Activated CD8-positive, alpha-beta T cell treated with anti-CD3 and anti-CD28 coated beads for 36 hours (primary cell): ENCODE results near the gene E2F2. TPM values are rescaled to one million over a fixed set of nuclear protein-coding genes. Genes with fewer than 3 reads are reported as not detected.

Source experiments
- ATAC-seq: fragments of 200-7000 bp; cut with Tn5 transposase; one replicate; pipeline ENCODE4 v1.10.0; 2021; ENCODE audit warnings: mild to moderate bottlenecking, moderate library complexity
- CTCF ChIA-PET: fragments of 350-600 bp; sonication (Branson Sonifier 250); formaldehyde crosslinking; loops from one replicate; lab custom pipeline; 2021; ENCODE audit warnings: antibody characterized with exemption; lab: Charles Lee
- POLR2A ChIA-PET: fragments of 350-600 bp; sonication (Branson Sonifier 250); formaldehyde crosslinking; loops from one replicate; lab custom pipeline; 2021; ENCODE audit warnings: antibody characterized with exemption; lab: Charles Lee
- DNase-seq: peaks from one replicate; pipeline ENCODE4 v3.0.0-alpha.2; 2020
- H3K27ac Mint-ChIP-seq: one replicate; pipeline ENCODE4 v1.8.0; 2021; ENCODE audit warnings: mild to moderate bottlenecking, mixed read lengths
- H3K27me3 Mint-ChIP-seq: one replicate; pipeline ENCODE4 v1.8.0; 2021; ENCODE audit warnings: mixed read lengths
- H3K36me3 Mint-ChIP-seq: one replicate; pipeline ENCODE4 v1.8.0; 2021; ENCODE audit warnings: low read depth, mixed read lengths
- H3K4me1 Mint-ChIP-seq: one replicate; pipeline ENCODE4 v1.8.0; 2021; ENCODE audit warnings: low read depth, mixed read lengths
- H3K4me3 Mint-ChIP-seq: one replicate; pipeline ENCODE4 v1.8.0; 2021; ENCODE audit warnings: mild to moderate bottlenecking, moderate library complexity, mixed read lengths
- H3K9me3 Mint-ChIP-seq: one replicate; pipeline ENCODE4 v1.8.0; 2021; ENCODE audit warnings: mixed read lengths
- intact Hi-C: fragments of 100-400 bp; cut with micrococcal nuclease; formaldehyde crosslinking; loops from one replicate; pipeline ENCODE4 v1.10.0; 2022
- total RNA-seq, 2 experiments: library from RNA; stranded (reverse); gene quantifications; one replicate each; pipeline ENCODE4 v1.2.3, GENCODE V29; 2021
- TF ChIP-seq, protein P1 (sequence below): fragments of 200-600 bp; IDR thresholded peaks from one replicate; pipeline ENCODE4 v1.8.0; 2022; ENCODE audit warnings: antibody characterized with exemption, mild to moderate bottlenecking

E2F2 gene
- total RNA-seq, 2 experiments from 2014 or later: 23.7 to 25.3 TPM

DNA sequence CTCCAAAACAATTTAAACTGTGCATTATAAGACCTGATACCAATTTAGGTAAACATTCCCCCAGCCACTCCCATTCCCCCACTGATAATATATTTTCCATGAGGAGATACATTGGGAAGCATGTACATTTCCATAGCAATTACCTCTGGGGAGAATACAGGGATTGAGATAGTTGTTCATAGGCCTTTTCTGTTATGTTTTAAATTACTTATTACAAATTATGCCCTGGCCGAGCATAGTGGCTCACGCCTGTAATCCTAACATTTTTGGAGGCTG lies 51.4 kb downstream of the E2F2 start:
- H3K27ac Mint-ChIP-seq: no peak overlapping the region
- ATAC-seq (no peak), DNase-seq (no peak)
- no peaks in the 10 kb centered on the region for H3K36me3 Mint-ChIP-seq
- intact Hi-C loops: no loop called here
- H3K4me3 Mint-ChIP-seq: no peak overlapping the region
- CTCF ChIA-PET: interaction anchor here (1.0 kb wide), 1 partner anchor 17 kb away, joined by 3 read pairs; no protein-coding TSS in a partner anchor
- H3K27me3 Mint-ChIP-seq: peaks cover 14% of the 10 kb centered on the region
- TF ChIP-seq, protein P1, sequence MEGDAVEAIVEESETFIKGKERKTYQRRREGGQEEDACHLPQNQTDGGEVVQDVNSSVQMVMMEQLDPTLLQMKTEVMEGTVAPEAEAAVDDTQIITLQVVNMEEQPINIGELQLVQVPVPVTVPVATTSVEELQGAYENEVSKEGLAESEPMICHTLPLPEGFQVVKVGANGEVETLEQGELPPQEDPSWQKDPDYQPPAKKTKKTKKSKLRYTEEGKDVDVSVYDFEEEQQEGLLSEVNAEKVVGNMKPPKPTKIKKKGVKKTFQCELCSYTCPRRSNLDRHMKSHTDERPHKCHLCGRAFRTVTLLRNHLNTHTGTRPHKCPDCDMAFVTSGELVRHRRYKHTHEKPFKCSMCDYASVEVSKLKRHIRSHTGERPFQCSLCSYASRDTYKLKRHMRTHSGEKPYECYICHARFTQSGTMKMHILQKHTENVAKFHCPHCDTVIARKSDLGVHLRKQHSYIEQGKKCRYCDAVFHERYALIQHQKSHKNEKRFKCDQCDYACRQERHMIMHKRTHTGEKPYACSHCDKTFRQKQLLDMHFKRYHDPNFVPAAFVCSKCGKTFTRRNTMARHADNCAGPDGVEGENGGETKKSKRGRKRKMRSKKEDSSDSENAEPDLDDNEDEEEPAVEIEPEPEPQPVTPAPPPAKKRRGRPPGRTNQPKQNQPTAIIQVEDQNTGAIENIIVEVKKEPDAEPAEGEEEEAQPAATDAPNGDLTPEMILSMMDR: no peak
- POLR2A ChIA-PET: no interaction called here
- H3K9me3 Mint-ChIP-seq: no peaks in the 10 kb centered on the region
- peaks cover 8% of the 10 kb centered on the region for H3K4me1 Mint-ChIP-seq

DNA sequence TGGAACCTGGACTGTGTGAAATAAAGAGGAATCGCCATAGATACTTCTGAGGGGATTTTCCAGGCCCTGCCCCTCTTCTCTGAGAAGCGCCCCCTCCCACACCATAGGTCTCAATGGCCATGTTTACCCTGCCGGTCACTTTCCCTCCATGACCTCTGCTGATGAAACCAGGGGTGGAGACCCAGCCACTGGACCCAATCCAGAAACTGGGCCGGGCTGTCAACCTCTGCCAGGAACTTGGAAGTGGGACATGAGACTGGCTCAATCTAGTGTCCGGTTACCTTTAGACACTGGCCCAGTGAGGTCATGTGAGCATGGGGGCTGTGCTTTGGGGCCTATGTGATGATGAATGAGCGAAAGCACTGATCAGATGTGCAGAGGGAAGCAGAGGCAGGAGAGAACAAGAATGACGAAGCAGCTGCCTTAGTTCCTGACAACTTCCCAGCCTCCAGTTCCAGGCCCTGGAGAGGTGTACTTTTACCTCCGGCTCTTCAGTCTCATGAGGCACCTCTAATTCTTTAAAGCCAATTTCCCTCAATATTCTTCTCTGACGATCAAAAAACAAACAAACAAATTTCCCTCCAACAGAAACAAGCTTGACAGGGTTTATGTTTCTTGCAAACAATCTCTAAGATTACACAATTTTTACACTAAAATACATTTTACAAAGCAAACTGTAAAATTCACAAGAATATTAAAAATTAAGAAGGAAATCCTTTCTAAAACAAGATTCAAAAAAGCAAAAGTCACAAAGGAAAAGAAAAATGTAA lies 52.0 kb downstream of the E2F2 start:
- TF ChIP-seq, protein P1: no peak
- intact Hi-C loops: no loop called here
- ChIA-PET POLR2A (no interaction called here), CTCF (interaction anchor here (1.0 kb wide), 1 partner anchor 16 kb away, joined by 3 read pairs; no protein-coding TSS in a partner anchor)
- ATAC-seq: no peak
- Mint-ChIP-seq H3K4me3 (no peak overlapping the region), H3K9me3 (no peaks in the 10 kb centered on the region), H3K27ac (no peak overlapping the region), H3K36me3 (no peaks in the 10 kb centered on the region), H3K27me3 (peaks cover 14% of the 10 kb centered on the region), H3K4me1 (peaks cover 8% of the 10 kb centered on the region)
- no peak for DNase-seq

DNA sequence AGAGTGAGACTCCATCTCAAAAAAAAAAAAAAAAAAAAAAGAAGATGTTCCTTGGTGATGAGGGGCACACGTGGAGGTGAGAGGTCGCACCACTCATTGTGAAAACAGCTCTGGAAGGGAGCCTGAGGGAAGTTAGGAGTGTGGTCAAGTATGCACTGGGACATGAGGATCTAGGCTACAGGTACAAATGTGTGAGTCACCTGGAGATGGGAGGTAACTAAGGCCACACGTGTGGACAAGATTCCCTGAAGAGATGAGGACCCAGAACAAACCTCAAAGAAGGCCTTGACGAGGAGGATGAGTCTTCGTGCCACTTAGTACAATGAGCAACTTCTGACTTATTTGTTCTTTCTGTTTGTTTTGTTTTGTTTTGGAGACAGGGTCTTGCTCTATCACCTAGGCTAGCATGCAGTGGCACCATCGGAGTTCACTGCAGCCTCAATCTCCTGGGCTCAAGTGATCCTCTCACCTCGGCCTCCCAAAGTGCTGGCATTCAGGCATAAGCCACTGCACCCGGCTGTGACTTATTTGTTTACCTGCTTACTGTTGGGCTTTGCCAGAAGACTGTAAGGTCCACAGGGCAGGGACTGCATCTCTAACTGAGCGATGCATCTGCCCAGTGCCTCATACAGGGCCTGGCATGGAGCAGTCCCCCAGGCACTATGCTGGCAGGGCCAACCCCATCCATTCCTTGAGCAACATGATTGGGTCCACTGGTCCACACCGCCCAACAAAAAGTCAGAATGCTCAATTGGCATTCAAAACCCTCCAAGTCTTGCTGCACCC lies 53.5 kb downstream of the E2F2 start:
- no peaks in the 10 kb centered on the region for H3K36me3 Mint-ChIP-seq
- TF ChIP-seq, protein P1: no peak
- no peaks in the 10 kb centered on the region for H3K9me3 Mint-ChIP-seq
- DNase-seq (no peak), ATAC-seq (no peak)
- H3K27ac Mint-ChIP-seq: no peak overlapping the region
- H3K27me3 Mint-ChIP-seq: peaks cover 6% of the 10 kb centered on the region
- POLR2A ChIA-PET: no interaction called here
- CTCF ChIA-PET: no interaction called here
- intact Hi-C loops: no loop called here
- no peaks in the 10 kb centered on the region for H3K4me1 Mint-ChIP-seq
- H3K4me3 Mint-ChIP-seq: no peak overlapping the region

DNA sequence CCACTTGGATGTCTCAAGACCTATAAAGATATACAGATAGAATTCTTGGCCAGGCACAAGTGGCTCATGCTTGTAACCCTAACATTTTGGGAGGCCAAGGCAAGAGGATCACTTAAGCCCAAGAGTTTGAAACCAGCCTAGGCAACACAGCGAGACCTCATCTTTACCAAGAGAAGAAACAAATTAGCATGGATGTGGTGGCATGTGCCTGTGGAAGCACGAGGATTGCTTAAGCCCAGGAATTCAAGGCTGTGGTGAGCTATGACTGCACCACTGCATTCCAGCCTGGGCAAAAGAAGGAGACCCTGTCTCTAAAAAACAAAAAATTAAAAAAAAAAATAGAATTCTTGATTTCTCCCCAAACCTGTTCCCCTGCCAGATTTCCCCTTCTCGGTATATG lies 55.4 kb downstream of the E2F2 start:
- H3K27me3 Mint-ChIP-seq: peaks cover 2% of the 10 kb centered on the region
- H3K36me3 Mint-ChIP-seq: no peaks in the 10 kb centered on the region
- DNase-seq: no peak
- POLR2A ChIA-PET: no interaction called here
- no peak for ATAC-seq
- H3K4me1 Mint-ChIP-seq: no peaks in the 10 kb centered on the region
- no peak overlapping the region for H3K27ac Mint-ChIP-seq
- CTCF ChIA-PET: interaction anchor here (1.0 to 1.1 kb wide), 2 partner anchors 21 to 72 kb away, joined by 3 to 5 read pairs; no protein-coding TSS in a partner anchor
- intact Hi-C loops: no loop called here
- H3K4me3 Mint-ChIP-seq: no peak overlapping the region
- TF ChIP-seq, protein P1: no peak
- no peaks in the 10 kb centered on the region for H3K9me3 Mint-ChIP-seq
